KMS-11 (cell line): Measurements from ENCODE around the gene UCHL5.

Source experiments
- H2AFZ ChIP-seq: fragments of 200-600 bp; sonication (generic); 2 replicates; pipeline ENCODE4 v1.6.1; 2016; ENCODE audit warnings: antibody characterized with exemption, mixed run types, low read depth
- H3K27ac ChIP-seq: fragments of 200-600 bp; sonication (generic); 2 replicates; pipeline ENCODE4 v1.6.1; 2016; ENCODE audit warnings: mild to moderate bottlenecking, mixed run types
- H3K27me3 ChIP-seq: fragments of 200-600 bp; sonication (generic); 2 replicates; pipeline ENCODE4 v1.6.1; 2017; ENCODE audit warnings: mild to moderate bottlenecking, low read depth, mixed run types, moderate library complexity; ENCODE audit not compliant: insufficient read depth
- H3K36me3 ChIP-seq: fragments of 200-600 bp; sonication (generic); 2 replicates; pipeline ENCODE4 v1.6.1; 2017; ENCODE audit warnings: mild to moderate bottlenecking, mixed run types; ENCODE audit not compliant: insufficient read depth
- H3K4me1 ChIP-seq: fragments of 200-600 bp; sonication (generic); 2 replicates; pipeline ENCODE4 v1.6.1; 2016; ENCODE audit warnings: mild to moderate bottlenecking, low read depth, mixed run types; ENCODE audit not compliant: poor library complexity, severe bottlenecking
- H3K4me2 ChIP-seq: fragments of 200-600 bp; sonication (generic); 2 replicates; pipeline ENCODE4 v1.7.0; 2016; ENCODE audit warnings: mild to moderate bottlenecking, mixed run types
- H3K4me3 ChIP-seq: fragments of 200-600 bp; sonication (generic); IDR thresholded peaks from 2 replicates; pipeline ENCODE4 v1.6.1; 2017; ENCODE audit warnings: low read depth, low read length, mixed read lengths; ENCODE audit not compliant: insufficient read depth
- H3K79me2 ChIP-seq: fragments of 200-600 bp; sonication (generic); 2 replicates; pipeline ENCODE4 v1.6.1; 2016; ENCODE audit warnings: low read depth, mixed run types; ENCODE audit not compliant: insufficient read depth
- H3K9ac ChIP-seq: fragments of 200-600 bp; sonication (generic); 2 replicates; pipeline ENCODE4 v1.6.1; 2016; ENCODE audit warnings: mild to moderate bottlenecking, mixed run types
- H4K20me1 ChIP-seq: fragments of 200-600 bp; sonication (generic); 2 replicates; pipeline ENCODE4 v1.6.1; 2016; ENCODE audit warnings: mild to moderate bottlenecking, mixed run types; ENCODE audit not compliant: insufficient read depth
- TF ChIP-seq, protein P1 (sequence below): fragments of 200-600 bp; sonication (generic); conservative IDR thresholded peaks from 2 replicates; pipeline ENCODE4 v1.6.1; 2017; ENCODE audit warnings: low read depth, mild to moderate bottlenecking, antibody characterized with exemption, low read length, moderate library complexity, mixed read lengths

Gene UCHL5

DNA sequence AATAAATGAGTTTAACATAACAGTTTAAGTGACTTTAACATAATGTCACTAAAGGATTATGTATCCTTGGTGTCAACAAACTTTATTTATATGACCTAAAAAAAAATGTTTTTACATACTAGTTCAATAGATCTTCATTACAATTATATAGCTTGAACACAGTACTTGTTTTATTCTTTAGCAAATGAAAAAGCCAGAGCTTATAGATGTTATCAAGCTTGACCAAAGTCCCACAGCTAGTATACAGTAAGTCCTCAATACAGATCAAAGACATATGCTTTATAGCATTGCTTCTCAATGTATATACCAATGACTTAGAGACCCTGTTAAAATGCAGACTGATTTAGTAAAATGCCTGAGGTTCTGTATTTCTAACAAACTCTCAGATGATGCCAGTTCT lies 42.4 kb downstream of the UCHL5 start:
- no peak overlapping the region for H3K27ac ChIP-seq
- H3K9ac ChIP-seq, result no peak overlapping the region
- no peaks in the 10 kb centered on the region for H3K36me3 ChIP-seq
- no peaks in the 10 kb centered on the region; the same call in 1 of the 2 replicates for H4K20me1 ChIP-seq
- TF ChIP-seq, protein P1, sequence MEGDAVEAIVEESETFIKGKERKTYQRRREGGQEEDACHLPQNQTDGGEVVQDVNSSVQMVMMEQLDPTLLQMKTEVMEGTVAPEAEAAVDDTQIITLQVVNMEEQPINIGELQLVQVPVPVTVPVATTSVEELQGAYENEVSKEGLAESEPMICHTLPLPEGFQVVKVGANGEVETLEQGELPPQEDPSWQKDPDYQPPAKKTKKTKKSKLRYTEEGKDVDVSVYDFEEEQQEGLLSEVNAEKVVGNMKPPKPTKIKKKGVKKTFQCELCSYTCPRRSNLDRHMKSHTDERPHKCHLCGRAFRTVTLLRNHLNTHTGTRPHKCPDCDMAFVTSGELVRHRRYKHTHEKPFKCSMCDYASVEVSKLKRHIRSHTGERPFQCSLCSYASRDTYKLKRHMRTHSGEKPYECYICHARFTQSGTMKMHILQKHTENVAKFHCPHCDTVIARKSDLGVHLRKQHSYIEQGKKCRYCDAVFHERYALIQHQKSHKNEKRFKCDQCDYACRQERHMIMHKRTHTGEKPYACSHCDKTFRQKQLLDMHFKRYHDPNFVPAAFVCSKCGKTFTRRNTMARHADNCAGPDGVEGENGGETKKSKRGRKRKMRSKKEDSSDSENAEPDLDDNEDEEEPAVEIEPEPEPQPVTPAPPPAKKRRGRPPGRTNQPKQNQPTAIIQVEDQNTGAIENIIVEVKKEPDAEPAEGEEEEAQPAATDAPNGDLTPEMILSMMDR, result no peak
- H3K4me2 ChIP-seq, result no peak overlapping the region
- H3K4me3 ChIP-seq, result no peak overlapping the region
- no peaks in the 10 kb centered on the region for H3K27me3 ChIP-seq
- no peak overlapping the region for H2AFZ ChIP-seq
- H3K4me1 ChIP-seq, result peaks cover 4% of the 10 kb centered on the region
- no peaks in the 10 kb centered on the region for H3K79me2 ChIP-seq

DNA sequence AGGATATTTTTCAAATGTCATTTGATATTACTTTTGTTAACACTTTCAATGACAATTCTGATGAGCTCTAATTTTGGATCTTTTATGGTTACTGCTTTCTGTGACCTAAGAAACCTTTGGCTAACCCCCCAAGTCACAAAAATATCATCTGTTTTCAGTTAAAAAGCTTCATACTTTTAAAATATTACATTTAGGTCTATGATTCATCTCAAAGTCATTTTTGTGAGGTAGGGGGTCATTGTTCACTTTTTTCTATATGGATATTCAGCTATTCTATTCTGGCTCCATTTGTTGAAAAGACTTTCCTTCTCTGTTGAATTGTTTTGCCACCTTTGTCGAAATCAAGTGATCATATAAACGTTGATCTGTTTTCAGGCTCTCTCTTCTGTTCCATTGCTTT lies 44.8 kb downstream of the UCHL5 start:
- H3K4me3 ChIP-seq, result no peak overlapping the region
- H3K36me3 ChIP-seq, result no peaks in the 10 kb centered on the region
- H3K4me2 ChIP-seq, result no peak overlapping the region
- no peak overlapping the region for H2AFZ ChIP-seq
- H3K79me2 ChIP-seq, result no peaks in the 10 kb centered on the region
- no peaks in the 10 kb centered on the region for H3K27me3 ChIP-seq
- H3K9ac ChIP-seq, result no peak overlapping the region
- H4K20me1 ChIP-seq, result no peaks in the 10 kb centered on the region; the same call in 1 of the 2 replicates
- no peak overlapping the region for H3K27ac ChIP-seq
- H3K4me1 ChIP-seq, result peaks cover 4% of the 10 kb centered on the region
- TF ChIP-seq, protein P1, result no peak

DNA sequence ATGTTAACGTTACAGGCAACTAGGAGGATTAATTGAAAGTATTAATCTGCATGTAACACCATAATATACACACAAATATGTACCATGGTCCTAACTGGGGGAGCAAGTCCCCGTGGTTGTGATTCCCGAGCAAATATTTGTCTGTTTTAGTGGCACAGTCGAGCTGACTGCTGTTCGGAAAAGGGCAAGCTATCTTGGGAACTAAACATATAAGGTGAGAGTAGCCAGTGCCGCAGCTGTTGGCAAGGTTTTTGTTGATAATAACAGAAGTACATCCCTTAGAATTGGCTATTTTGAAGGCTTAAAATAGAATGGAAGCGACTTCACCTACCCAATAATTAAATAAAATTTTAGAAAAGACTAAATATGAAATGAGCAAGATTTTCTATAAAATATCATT lies 45.5 kb downstream of the UCHL5 start:
- Histone ChIP-seq H3K4me2 (no peak overlapping the region), H3K4me1 (no peaks in the 10 kb centered on the region), H3K27me3 (no peaks in the 10 kb centered on the region), H2AFZ (no peak overlapping the region), H3K27ac (no peak overlapping the region), H3K9ac (no peak overlapping the region), H3K4me3 (no peak overlapping the region), H4K20me1 (no peaks in the 10 kb centered on the region; the same call in 1 of the 2 replicates), H3K79me2 (no peaks in the 10 kb centered on the region), H3K36me3 (no peaks in the 10 kb centered on the region)
- TF ChIP-seq, protein P1, result no peak

DNA sequence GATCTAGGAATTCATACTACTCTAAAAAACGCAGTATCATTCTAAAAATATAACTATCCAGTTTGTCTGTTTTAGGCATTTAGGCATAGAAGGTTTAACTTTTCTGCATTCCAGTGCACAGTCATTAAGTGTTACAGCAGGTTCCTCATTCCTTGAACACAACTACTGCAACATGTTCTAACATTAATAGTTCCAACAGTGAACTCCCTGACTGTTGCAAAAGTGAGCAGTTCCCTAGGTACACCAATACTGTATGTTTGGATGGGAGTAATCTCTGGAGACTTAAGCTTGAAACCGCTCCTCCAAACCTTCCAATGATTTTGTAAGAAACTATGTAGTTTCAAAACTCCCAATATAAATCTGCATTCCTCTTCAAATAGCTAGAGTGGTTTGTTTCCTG lies 46.2 kb downstream of the UCHL5 start:
- Histone ChIP-seq H3K27ac (no peak overlapping the region), H3K79me2 (no peaks in the 10 kb centered on the region)

More for the DNA sequence above, 46.2 kb downstream of the UCHL5 start:
- no peak overlapping the region for H3K4me3 ChIP-seq
- no peak overlapping the region for H3K4me2 ChIP-seq
- no peaks in the 10 kb centered on the region for H3K36me3 ChIP-seq
- H3K9ac ChIP-seq, result no peak overlapping the region
- TF ChIP-seq, protein P1, result no peak
- H3K27me3 ChIP-seq, result no peaks in the 10 kb centered on the region
- no peak overlapping the region for H2AFZ ChIP-seq
- H3K4me1 ChIP-seq, result no peaks in the 10 kb centered on the region
- H4K20me1 ChIP-seq, result no peaks in the 10 kb centered on the region; the same call in 1 of the 2 replicates
